Activated CD4-positive, alpha-beta T cell treated with anti-CD3 and anti-CD28 coated beads for 24 hours (primary cell): Measurements from ENCODE around the gene TTC1.
"Not testable (repeated sequence)": the region's sequence is repeated elsewhere in the genome, so short reads cannot be mapped to it uniquely, and the experiment has no call there.

Source experiments
- DNase-seq, 2 donors: peaks; one replicate each; pipeline ENCODE4 v3.0.0-alpha.2; 2020; ENCODE audit warnings: low read depth in 2 of 2

The TTC1 gene

GRCh38 chr5:160008877-160009590 lies at the start of gene TTC1:
Gene TTC1 (plus strand): TSS chr5:160009139. CDS start chr5:160010529, 1,390 bp downstream.
- DNase-seq = peak; percentile 84 to 87

- DNase-seq = no peak
These were observed 47.5 kb upstream of the TTC1 start for GRCh38 chr5:159961176-159962160.

- no peak for DNase-seq
These were observed 46.7 kb upstream of the TTC1 start for GRCh38 chr5:159962214-159962613.

GRCh38 chr5:159963935-159964334 lies 45.0 kb upstream of the TTC1 start:
- DNase-seq = no peak

GRCh38 chr5:159965031-159965837 lies 43.7 kb upstream of the TTC1 start:
- peak in 1 of 2 donors; percentile 7 for DNase-seq

GRCh38 chr5:159965838-159966128 lies 43.2 kb upstream of the TTC1 start:
- DNase-seq = not testable (repeated sequence)

GRCh38 chr5:159969966-159970365 lies 39.0 kb upstream of the TTC1 start:
- no peak for DNase-seq

- DNase-seq = no peak
These were observed 37.9 kb upstream of the TTC1 start for GRCh38 chr5:159971038-159971437.

- DNase-seq = no peak
These were observed 37.4 kb upstream of the TTC1 start for GRCh38 chr5:159971514-159971913.

GRCh38 chr5:159971931-159972461 lies 36.9 kb upstream of the TTC1 start:
- DNase-seq = no peak

GRCh38 chr5:159972538-159973362 lies 36.2 kb upstream of the TTC1 start:
- no peak for DNase-seq

GRCh38 chr5:159975462-159976019 lies 33.4 kb upstream of the TTC1 start:
- no peak for DNase-seq

- no peak for DNase-seq
These were observed 32.0 kb upstream of the TTC1 start for GRCh38 chr5:159976921-159977320.

GRCh38 chr5:159978358-159978757 lies 30.6 kb upstream of the TTC1 start:
- no peak for DNase-seq

GRCh38 chr5:159982421-159983173 lies 26.3 kb upstream of the TTC1 start:
- no peak for DNase-seq

GRCh38 chr5:159987031-159987674 lies 21.8 kb upstream of the TTC1 start:
- DNase-seq = peak; percentile 53 to 64

GRCh38 chr5:159990506-159990905 lies 18.4 kb upstream of the TTC1 start:
- no peak for DNase-seq

GRCh38 chr5:159992566-159992965 lies 16.4 kb upstream of the TTC1 start:
- no peak for DNase-seq

- DNase-seq = no peak
These were observed 15.7 kb upstream of the TTC1 start for GRCh38 chr5:159993194-159993593.
